HG02973 (cell line): ENCODE data around the gene LRRK1.

Experiments
- ATAC-seq: cut with Tn5 transposase; IDR thresholded peaks from one replicate; pipeline ENCODE4 v1.9.1; 2021; ENCODE audit warnings: moderate library complexity; ENCODE audit not compliant: unreplicated experiment

The LRRK1 gene

GRCh38 chr15:101107625-101108460, 188.7 kb downstream of the LRRK1 start:
- ATAC-seq, result no peak

DNA sequence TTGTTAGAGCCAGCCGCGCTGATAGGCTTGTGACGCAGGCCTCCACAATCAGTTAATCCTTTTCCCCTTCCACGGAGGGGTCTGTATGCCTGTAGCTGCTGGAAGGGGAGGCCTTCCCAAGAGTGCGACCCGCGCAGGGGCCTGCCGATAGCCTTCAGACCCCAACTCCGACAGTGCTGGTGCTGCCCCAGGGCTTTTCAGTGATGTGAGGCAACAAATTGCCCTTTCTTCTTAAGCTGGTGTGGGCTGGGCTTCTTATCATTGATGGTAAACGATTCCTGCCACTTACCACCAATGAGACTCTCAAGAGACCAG, 189.3 kb downstream of the LRRK1 start:
- ATAC-seq, result no peak

DNA sequence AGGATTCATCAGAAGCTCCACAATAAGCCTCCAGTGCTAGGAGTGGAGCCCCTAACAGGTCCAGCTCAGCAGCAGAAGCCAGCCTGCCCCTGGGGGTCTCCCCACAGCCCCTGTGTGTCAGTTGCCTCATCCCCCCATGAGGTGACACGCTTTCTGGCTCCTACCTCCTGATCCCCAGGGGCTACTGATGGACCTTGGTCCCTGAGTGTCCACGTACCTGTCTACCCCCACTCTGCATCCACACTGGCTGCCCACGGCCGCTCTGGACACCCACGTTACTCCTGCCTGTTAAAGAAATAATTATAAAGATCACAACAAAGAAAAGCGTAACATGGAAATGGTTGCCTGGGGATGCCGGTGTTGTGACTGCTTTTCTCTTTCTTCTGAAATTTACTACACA, 189.6 kb downstream of the LRRK1 start:
- ATAC-seq, result no peak

DNA sequence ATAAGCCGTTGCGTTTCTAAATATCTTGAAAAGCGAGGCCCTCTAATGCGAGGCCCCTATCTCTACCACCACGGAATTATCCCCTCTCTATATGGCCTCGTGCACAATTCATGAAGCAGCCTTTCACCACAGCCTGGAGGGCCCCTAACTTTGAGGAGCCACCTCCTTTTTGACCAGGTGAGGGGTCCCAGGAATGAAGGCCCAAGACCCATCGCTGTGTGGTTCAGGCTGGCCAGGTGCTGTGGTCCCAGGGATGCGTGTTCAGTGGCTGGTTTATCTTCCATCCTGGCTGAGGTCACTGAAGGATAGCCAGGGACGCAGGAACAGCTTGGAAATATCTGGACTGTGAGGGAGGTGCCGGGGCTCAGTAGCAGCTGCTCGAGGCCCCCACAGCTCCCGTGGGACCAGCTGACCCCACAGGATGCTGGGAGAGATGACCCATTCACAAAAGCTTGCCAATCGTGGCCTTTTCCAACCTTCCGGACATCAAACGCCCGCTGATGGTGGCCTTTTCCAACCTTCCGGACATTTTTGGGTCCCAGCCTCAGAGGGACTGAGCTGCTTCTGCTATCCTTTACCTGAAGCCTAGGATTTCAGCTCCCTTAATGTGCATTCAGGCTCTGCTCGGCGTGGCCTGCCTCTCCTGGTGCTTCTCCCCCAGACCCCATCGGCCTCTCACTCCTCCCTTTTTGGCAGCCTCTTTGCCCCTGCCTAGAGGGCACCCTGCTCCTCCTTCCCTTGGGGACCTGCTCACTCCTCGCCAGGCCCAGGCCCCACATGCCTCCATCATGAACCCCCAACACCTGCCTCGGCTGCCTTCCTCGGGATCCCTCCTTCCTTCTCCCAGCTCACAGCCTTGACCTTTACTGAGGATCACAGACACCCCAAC, 191.8 kb downstream of the LRRK1 start:
- ATAC-seq, result no peak

DNA sequence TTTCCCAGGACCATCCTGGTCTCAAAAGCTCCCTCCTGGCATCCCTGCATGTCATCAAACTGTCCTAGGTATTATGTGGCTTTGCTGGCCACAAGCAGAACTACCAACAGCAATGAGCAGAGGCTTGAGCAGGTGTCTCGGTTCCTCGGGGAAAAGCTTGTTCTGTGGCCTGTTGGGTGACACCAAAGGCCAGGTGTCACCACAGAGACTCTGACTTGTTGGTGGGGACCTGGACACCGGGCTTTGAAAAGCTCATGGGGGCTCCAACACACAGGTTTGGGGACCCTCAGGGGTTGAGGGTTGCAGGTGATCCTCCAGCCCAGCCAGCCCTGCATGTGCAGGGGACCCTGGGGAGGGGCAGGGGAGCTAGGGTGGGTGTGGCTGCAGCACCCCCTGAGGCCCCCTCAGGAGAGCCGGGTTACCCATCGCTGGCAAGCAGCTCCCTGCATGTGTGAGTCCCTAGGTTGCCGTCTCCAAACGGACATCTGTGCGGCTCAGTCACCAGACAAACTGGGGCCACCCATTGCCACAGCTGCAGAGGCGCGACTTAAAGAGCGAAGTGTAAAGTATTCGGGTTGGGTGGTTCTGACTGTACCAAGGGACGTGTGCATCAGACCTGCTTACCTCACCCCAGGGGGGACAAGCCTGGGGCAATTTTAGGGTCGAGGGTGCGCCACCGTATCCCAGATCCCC, 192.6 kb downstream of the LRRK1 start:
- no peak for ATAC-seq

- ATAC-seq, result no peak
Measured at GRCh38 chr15:101112336-101113113, 193.4 kb downstream of the LRRK1 start.

GRCh38 chr15:101113114-101114005, 194.2 kb downstream of the LRRK1 start:
- ATAC-seq, result no peak

GRCh38 chr15:101114166-101114565, 195.0 kb downstream of the LRRK1 start:
- ATAC-seq, result no peak

GRCh38 chr15:101114610-101115009, 195.5 kb downstream of the LRRK1 start:
- ATAC-seq, result no peak

- no peak for ATAC-seq
Measured at GRCh38 chr15:101115393-101115785, 196.2 kb downstream of the LRRK1 start.

DNA sequence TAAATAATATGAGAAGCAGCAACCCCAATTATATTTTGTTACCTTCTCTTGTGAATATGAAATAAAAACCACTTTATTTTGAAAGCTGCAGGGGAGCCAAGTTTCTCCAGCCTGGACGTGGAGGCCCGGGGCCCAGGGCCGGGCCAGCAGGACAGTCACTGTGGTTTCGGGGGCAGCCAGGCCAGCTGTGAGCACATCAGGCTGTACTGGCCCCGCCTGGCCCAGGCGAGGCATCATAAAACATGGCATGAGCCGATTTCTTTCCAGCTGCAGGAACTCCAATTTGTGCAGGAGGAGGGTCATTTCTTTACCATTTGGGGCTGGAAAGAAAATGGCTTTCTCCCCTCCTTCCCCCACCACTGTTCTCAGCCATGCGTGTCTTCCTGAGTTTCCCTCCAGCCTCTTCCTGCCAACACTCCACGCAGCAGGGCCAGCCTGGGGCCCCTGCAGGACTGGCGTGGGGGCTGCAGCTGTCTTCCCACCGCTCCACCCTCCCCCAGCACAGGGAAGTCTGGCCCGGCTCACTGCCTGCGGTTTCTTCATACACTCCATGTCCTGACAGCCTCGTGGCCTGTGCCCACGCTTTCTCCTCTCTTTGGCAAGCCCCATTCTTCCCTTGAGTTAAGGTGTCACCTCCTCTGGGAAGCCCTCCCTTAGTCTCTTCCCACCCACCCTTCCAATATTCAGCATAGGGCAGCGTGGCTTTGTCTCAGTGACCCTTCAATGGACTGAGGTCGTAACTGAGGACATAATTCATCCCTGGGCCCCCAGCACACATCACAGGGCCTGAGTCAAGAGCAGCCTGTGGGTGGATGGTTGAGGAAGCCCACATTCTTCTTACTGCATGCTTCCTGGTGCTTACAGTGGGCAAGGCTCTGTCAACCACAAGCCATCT, 196.9 kb downstream of the LRRK1 start:
- no peak for ATAC-seq

- ATAC-seq, result no peak
Measured at GRCh38 chr15:101116681-101116976, 197.5 kb downstream of the LRRK1 start.

GRCh38 chr15:101118116-101118515, 199.0 kb downstream of the LRRK1 start:
- ATAC-seq, result no peak

DNA sequence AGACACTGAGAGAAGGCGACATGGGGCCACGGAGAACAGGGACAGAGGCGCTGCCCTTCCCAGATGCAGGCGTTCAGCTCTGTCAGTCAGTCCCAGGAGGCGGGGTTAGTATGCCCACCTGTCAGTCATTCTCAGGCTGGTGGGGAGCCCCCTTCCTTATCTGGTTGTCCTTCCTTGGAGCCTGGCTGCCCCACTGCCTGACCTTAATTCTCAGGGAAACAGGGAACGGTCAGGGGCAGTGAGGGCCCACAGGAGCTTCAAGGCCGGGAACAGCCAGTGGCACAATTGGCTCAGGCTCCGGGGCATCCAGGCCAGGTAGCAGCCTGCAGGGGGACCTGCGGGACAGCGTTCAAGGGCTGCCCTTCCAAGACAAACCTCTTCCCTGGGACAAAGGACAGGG, 199.5 kb downstream of the LRRK1 start:
- ATAC-seq, result no peak

DNA sequence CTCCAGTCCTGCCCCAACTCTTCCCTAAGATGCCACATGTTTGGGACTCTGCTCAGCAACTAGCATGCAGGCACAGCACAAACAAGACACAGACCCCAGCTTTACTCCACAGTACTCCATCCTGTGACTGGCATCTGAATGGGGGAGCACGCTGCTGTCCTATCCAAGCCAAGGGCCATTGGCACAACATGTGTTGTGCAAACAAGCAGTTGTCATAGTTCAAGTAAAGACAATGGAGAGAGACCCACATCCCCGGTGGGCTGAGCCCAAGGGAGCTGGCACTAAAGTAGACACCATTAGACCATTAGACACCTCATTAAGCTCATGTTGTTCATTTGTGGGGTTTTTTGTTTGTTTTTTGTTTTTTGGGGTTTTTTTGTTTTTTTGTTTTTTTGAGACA, 200.0 kb downstream of the LRRK1 start:
- no peak for ATAC-seq
